Measurements from ENCODE around the gene FHAD1. TPM values are rescaled to one million over a fixed set of nuclear protein-coding genes. Genes with fewer than 3 reads are reported as not detected.

The FHAD1 gene
- total and polyA plus RNA-seq, 9 of the 15 experiments (the other 6 are each of a cell fraction or from before 2014, with no cell fraction given): 0.32 to 2.1 (median 1.5) TPM; not detected in 1

DNA sequence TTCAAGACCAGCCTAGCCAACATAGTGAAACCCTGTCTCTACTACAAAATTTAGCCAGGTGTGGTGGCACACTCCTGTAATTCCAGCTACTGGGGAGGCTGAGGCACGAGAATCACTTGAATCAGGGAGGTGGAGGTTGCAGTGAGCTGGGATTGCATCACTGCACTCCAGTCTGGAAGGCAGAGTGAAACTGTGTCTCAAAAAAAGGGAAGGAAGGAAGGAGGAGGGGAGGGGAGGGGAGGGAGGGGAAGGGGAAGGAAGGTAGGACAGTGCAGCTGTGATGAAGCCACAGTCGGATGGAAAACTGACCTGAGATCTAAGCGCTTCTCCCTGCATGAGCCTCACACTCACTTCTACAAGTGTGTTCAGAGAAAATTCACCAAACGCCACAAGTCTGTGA is 22.0 kb upstream of the FHAD1 start:
- Histone ChIP-seq H3K4me1 (replicated peaks in 1 of 2; ENCODE audit: control insufficient read depth in 2 of 2, insufficient read depth in 2 of 2, low read length in 2 of 2) (peaks cover 0 to 10% of the 10 kb centered on the region in 2 experiments; a peak in 2 of 5 replicates), H3K27ac (ENCODE audit: extremely low read depth, low read depth, low read length) (no peak overlapping the region), H3K36me3 (ENCODE audit: control insufficient read depth, insufficient read depth, low read length) (no peaks in the 10 kb centered on the region), H3K9me1 (ENCODE audit: control insufficient read depth, insufficient read depth, low read length) (no peaks in the 10 kb centered on the region), H4K20me1 (replicated peaks; ENCODE audit: control insufficient read depth, insufficient read depth, low read length) (no peaks in the 10 kb centered on the region), H3K27me3 (ENCODE audit: control insufficient read depth in 2 of 2, insufficient read depth in 2 of 2, low read length in 2 of 2) (peaks cover 23 to 49% of the 10 kb centered on the region in 2 experiments), H3K4me2 (ENCODE audit: insufficient read depth, low read length) (no peak overlapping the region), H3K9ac (ENCODE audit: insufficient read depth in 1 of 2, low read depth in 2 of 2, low read length in 2 of 2) (no peak overlapping the region), H3K4me3 (no peak overlapping the region), H3K79me2 (ENCODE audit: control insufficient read depth, insufficient read depth, low read length) (no peaks in the 10 kb centered on the region), H3K9me3 (replicated peaks; ENCODE audit: control insufficient read depth, insufficient read depth, low read depth, low read length) (no peaks in the 10 kb centered on the region), H2AFZ (ENCODE audit: low read depth, low read length) (no peak overlapping the region)
- WGBS (ENCODE audit: insufficient coverage, low coverage, missing lambda C conversion rate): 36% methylated on average over 4 of the region's 4 CpGs
- FAIRE-seq (no peak), DNase-seq (ENCODE audit: extremely low read depth in 1 of 4, low spot score in 3 of 4) (no peak), ATAC-seq (no peak)
- no TSS peak for BruUV-seq (replicated peaks)
- ChIA-PET POLR2A (interaction anchor here (1.1 to 1.6 kb wide), 2 partner anchors 22 to 29 kb away, joined by 3 to 4 read pairs; partner anchors contain the start of gene FHAD1), CTCF (ENCODE audit: low intra/inter-chr PET ratio) (no interaction called here)
- intact Hi-C loops (cut with micrococcal nuclease): no loop called here
- TF ChIP-seq ZNF165 (CRISPR knock-in tag; IDR thresholded peaks at IDR 0.05; ENCODE audit: borderline replicate concordance) (no peak), MTA1 (IDR thresholded peaks at IDR 0.05; ENCODE audit: borderline replicate concordance) (no peak), CEBPB (tag; IDR thresholded peaks at IDR 0.05) (peak; percentile 55; the same call in 1 of the 2 replicates), CEBPG (CRISPR knock-in tag; IDR thresholded peaks at IDR 0.05) (0 out of 2 replicates have a peak, but pooled peaks have one; percentile 23), CEBPG (tag; conservative IDR thresholded peaks at IDR 0.05 in 1 of 2, IDR thresholded peaks at IDR 0.05 in 1 of 2) (peak in 1 of 2 experiments; percentile 68; a peak in 2 of 4 replicates)
- TF ChIP-seq, protein P1, sequence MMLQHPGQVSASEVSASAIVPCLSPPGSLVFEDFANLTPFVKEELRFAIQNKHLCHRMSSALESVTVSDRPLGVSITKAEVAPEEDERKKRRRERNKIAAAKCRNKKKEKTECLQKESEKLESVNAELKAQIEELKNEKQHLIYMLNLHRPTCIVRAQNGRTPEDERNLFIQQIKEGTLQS (IDR thresholded peaks at IDR 0.05): peak; percentile 50; the same call in 1 of the 2 replicates
- TF ChIP-seq, protein P1 (CRISPR knock-in tag; conservative IDR thresholded peaks at IDR 0.05): no peak
- in situ Hi-C loops (cut with MboI): no loop called here

Measured in K562 (cell line).